Left forelimb (tissue), 1 donor: ENCODE measurements around the gene PPARA.

Source experiments
- DNase-seq: peaks from one replicate; pipeline ENCODE4 v3.0.0-alpha.2; 2018; ENCODE audit warnings: low spot score

PPARA gene

GRCh38 chr22:46214149-46214548 is 63.8 kb downstream of the PPARA start:
- DNase-seq: no peak

DNA sequence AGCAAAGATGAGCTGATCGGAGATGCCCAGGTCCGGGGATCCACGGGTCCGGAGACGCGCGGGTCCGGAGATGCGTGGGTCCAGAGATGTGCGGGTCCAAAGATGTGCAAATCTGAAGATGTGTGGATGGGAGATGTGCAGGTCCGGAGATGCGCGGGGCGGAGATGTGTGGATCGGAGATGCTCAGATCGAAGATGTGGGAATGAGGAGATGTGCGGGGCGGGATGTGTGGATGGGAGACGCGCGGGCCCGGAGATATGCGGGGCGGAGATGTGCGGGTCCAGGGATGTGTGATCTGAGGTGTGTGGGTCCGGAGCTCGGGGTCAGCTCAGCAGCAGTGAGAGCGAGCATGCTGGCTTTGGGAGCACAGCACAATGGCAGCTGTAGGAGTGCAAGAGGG is 64.3 kb downstream of the PPARA start:
- DNase-seq: no peak

DNA sequence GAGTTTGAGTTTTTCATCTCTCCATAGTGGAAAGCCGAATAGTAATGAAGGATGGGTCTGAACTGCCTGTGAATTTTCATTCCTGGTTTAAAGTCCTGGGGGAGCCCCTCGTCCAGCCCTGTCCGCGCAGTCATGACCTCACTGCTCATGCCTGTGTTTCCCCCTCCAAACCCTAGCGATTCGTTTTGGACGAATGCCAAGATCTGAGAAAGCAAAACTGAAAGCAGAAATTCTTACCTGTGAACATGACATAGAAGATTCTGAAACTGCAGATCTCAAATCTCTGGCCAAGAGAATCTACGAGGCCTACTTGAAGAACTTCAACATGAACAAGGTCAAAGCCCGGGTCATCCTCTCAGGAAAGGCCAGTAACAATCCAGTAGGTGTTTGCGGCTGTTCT is 69.3 kb downstream of the PPARA start:
- DNase-seq: no peak

DNA sequence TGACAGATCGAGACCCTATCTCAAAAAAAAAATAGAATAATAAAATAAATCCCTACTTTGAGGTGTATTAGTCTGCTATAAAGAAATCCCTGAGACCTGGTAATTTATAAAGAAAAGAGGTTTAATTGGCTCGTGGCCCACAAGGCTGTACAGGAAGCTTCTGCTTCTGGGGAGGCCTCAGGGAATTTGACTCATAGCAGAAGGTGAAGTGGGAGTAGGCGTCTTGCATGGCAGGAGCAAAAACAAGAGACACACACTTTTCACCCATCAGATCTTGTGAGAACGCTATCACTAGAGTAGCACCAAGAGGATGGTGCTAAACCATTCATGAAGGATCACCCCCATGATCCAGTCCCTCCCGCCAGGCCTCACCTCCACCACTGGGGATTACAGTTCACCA is 70.6 kb downstream of the PPARA start:
- DNase-seq: no peak

GRCh38 chr22:46224044-46224897 is 73.9 kb downstream of the PPARA start:
- DNase-seq: no peak

GRCh38 chr22:46224898-46225290 is 74.6 kb downstream of the PPARA start:
- DNase-seq: no peak

- DNase-seq: no peak
Measured at GRCh38 chr22:46225631-46226030, 75.3 kb downstream of the PPARA start.

- no peak for DNase-seq
Measured at GRCh38 chr22:46226577-46226976, 76.3 kb downstream of the PPARA start.

- no peak for DNase-seq
Measured at GRCh38 chr22:46229701-46230100, 79.4 kb downstream of the PPARA start.

- DNase-seq: no peak
Measured at GRCh38 chr22:46230262-46230901, 80.1 kb downstream of the PPARA start.

GRCh38 chr22:46233231-46233630 is 82.9 kb downstream of the PPARA start:
- no peak for DNase-seq

GRCh38 chr22:46234969-46235368 is 84.6 kb downstream of the PPARA start:
- DNase-seq: no peak

DNA sequence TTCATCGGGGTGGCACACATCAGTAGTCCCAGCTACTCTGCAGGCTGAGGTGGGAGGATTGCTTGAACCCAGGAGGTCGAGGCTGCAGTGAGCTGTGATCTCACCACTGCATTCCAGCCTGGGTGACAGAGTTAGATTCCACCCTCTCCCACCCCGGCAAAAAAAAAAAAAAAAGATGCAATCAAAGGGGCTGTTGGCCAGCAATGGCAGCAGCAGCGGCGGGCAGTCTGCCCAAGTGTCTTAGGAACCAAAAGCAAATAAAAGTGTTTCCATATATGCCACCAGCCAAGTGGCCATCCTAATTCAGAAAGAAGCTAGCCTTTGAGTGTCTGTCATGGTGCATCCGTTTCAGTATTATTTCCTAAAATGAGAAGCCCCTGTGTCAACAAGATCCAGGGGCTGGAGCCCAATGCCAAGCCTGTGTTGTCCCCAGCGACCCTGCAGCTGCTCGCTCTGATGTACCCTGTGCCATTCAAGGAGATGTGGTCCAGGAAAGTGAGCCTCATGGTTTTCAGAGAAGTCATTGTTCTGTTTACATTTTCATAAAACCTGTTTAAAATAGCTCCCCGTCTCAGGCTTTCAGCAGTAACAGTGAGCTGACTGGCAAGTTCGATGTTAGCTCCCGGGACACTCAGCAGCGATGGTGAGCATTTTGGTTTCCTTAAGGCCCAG is 87.3 kb downstream of the PPARA start:
- DNase-seq: no peak

DNA sequence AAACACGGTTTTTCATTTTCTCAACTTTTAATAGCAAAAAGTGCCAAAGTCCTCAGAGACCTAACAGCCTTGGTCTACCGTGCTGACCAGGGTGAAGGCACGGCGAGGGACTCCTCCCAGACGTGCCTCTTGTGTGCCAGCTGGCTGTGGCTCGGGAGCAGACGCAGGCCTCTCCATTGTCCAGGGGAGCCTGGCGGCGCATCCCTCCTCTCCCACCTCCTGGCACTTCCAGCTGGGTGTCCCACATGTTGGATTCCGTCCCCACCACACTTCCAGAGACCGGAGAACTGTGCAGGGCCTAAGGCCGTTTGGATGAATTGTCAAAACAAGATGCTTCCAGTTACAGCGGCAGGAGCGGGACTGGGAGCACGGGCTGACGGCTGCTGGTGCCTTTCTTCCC is 88.2 kb downstream of the PPARA start:
- DNase-seq: no peak

DNA sequence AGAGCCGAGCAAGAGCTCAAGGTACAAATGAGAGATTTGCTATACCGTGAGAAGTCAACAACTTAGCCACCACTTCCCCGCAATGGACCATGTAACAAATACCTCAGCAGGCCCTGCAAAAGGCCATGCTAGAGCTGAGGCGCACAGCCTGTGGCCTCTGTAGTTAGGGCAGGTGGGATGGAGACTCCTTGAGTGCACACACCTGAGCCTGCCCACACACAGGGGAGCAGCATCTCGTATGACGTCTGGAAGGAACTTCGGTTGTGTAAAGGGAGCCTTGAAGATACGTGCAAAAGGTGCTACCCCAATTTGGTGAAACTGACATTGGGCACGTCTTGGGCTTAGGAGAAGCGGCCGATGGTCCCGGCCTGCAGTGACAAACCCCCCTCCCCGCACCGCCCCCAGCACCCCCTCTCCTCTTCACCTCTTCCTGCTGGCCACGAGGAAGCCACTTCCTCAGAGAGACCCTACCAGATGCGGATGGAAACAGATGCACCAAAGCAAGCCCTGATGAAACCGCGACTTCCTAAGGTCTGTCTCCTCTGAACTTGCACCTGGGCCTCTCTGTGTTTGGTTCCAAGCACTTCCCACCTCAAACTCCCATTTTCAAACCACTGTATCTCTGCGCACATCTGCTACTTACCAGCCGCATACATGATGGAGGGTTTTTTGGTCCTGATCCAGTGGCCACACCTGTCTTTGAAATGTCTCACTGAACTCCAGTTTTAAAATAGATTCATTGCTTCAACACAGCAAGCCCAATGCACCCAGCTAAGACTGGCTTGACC is 89.1 kb downstream of the PPARA start:
- DNase-seq: no peak

- DNase-seq: no peak
Measured at GRCh38 chr22:46240073-46240472, 89.7 kb downstream of the PPARA start.

GRCh38 chr22:46240506-46240905 is 90.2 kb downstream of the PPARA start:
- no peak for DNase-seq

- DNase-seq: no peak
Measured at GRCh38 chr22:46240907-46241306, 90.6 kb downstream of the PPARA start.

- no peak for DNase-seq
Measured at GRCh38 chr22:46241396-46242007, 91.2 kb downstream of the PPARA start.

DNA sequence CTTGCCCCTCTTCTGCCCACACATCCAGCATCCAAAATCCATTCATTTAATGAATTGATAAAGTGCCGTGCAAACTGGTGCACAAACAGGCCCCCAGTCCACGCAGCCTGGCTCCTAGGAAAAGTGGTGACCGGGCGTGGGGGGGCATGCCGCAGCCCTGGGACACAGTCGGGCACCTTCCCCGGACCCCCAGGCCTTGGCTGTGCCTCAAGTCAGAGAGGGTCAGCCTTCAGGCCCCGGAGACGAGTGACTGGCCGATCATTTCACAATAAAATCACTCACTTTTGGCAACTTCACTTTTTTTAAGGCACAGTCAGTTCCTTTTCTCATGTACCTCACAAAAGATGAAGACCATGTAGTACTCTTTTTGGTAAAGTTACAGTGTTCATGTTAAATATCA is 91.8 kb downstream of the PPARA start:
- no peak for DNase-seq

DNA sequence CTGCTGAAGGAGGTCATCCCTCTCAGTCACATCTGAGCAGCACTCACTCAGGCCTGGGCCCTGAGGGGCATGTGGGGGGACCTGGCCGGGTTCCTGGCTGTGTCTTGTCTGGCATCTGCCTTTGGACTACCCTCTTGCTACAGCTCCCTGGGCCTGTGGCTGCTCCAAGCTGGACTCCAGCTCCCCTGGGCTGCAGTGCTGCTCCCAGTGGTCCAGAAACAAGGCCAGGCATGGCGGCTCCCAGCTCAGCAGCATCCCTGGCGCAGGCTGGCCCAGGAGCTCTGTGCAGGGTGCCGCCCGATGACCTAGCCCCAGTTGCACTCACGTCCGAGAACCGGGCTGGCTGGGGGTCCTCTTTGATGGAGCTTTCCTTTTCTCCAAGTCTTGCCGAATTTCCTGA is 94.4 kb downstream of the PPARA start:
- DNase-seq: no peak

DNA sequence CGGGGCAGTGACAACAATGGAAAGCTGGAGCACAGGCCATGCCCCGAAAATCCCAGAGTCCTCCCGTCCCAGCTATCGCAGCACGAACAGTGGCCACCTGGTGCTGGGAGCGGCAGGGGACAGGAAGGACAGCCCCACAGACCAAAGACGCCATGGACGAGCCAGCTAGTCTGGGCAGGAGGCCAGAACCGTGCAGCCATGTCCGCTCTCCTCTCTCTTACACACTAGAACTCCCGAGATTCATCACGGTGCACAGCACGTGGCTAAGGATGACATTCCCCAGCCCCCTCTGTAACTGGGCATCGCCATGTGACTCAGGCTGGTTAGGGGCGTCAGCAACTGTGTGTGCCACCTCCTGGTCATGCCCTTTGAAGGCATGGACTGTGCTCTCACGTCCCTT is 95.2 kb downstream of the PPARA start:
- DNase-seq: no peak
